ENCODE measurements around the gene ANKDD1B. TPM values are rescaled to one million over a fixed set of nuclear protein-coding genes. Genes with fewer than 3 reads are reported as not detected.

Gene ANKDD1B
- total and polyA plus RNA-seq, 2 donors (not counting 1 experiment from before 2014, with no cell fraction given) = 0.07 to 0.66 TPM

GRCh38 chr5:75612226-75612569 lies 945 bp downstream of the ANKDD1B start:
- Histone ChIP-seq H3K27ac (ENCODE audit: insufficient read depth, low read length) (no peak overlapping the region), H3K4me1 (ENCODE audit: control insufficient read depth, extremely low read depth, insufficient read depth, low read length) (no peaks in the 10 kb centered on the region), H3K4me2 (ENCODE audit: extremely low read depth, insufficient read depth, low read length) (peak overlapping the region; percentile 91), H4K20me1 (ENCODE audit: control insufficient read depth, extremely low read depth, insufficient read depth, low read length) (no peaks in the 10 kb centered on the region), H3K36me3 (ENCODE audit: control insufficient read depth, insufficient read depth, low read length) (no peaks in the 10 kb centered on the region), H3K27me3 (ENCODE audit: control insufficient read depth, insufficient read depth, low read length) (no peaks in the 10 kb centered on the region), H3K4me3 (replicated peaks in 1 of 4; ENCODE audit: control extremely low read depth in 1 of 4, insufficient read depth in 1 of 4, low read depth in 3 of 4, low read length in 4 of 4) (peak overlapping the region in 2 of 4 experiments; percentile 70 to 71), H3K9ac (ENCODE audit: insufficient read depth, low read length) (no peak overlapping the region), H3K79me2 (ENCODE audit: control insufficient read depth, insufficient read depth, low read length) (no peaks in the 10 kb centered on the region), H2AFZ (ENCODE audit: low read length) (no peak overlapping the region), H3K9me3 (ENCODE audit: control insufficient read depth, insufficient read depth, low read depth, low read length) (no peaks in the 10 kb centered on the region)
- TF ChIP-seq EZH2 (IDR thresholded peaks at IDR 0.05; ENCODE audit: low read length, missing control alignments) = no peak
- TF ChIP-seq CTCF (conservative IDR thresholded peaks at IDR 0.05 in 1 of 2, IDR thresholded peaks at IDR 0.05 in 1 of 2; ENCODE audit: low read depth in 1 of 2, low read length in 2 of 2) = no peak
- DNase-seq (ENCODE audit: low read depth in 2 of 2) = no peak

- Histone ChIP-seq H4K20me1 (ENCODE audit: control insufficient read depth, extremely low read depth, insufficient read depth, low read length) (no peaks in the 10 kb centered on the region), H3K79me2 (ENCODE audit: control insufficient read depth, insufficient read depth, low read length) (no peaks in the 10 kb centered on the region), H3K4me3 (replicated peaks in 1 of 4; ENCODE audit: control extremely low read depth in 1 of 4, insufficient read depth in 1 of 4, low read depth in 3 of 4, low read length in 4 of 4) (no peak overlapping the region), H3K27ac (ENCODE audit: insufficient read depth, low read length) (no peak overlapping the region), H3K27me3 (ENCODE audit: control insufficient read depth, insufficient read depth, low read length) (no peaks in the 10 kb centered on the region), H3K9me3 (ENCODE audit: control insufficient read depth, insufficient read depth, low read depth, low read length) (no peaks in the 10 kb centered on the region), H3K4me2 (ENCODE audit: extremely low read depth, insufficient read depth, low read length) (no peak overlapping the region), H3K9ac (ENCODE audit: insufficient read depth, low read length) (no peak overlapping the region), H2AFZ (ENCODE audit: low read length) (no peak overlapping the region), H3K4me1 (ENCODE audit: control insufficient read depth, extremely low read depth, insufficient read depth, low read length) (peaks cover 3% of the 10 kb centered on the region), H3K36me3 (ENCODE audit: control insufficient read depth, insufficient read depth, low read length) (no peaks in the 10 kb centered on the region)
- TF ChIP-seq CTCF (conservative IDR thresholded peaks at IDR 0.05 in 1 of 2, IDR thresholded peaks at IDR 0.05 in 1 of 2; ENCODE audit: low read depth in 1 of 2, low read length in 2 of 2) (no peak), EZH2 (IDR thresholded peaks at IDR 0.05; ENCODE audit: low read length, missing control alignments) (no peak)
- no peak for DNase-seq (ENCODE audit: low read depth in 2 of 2)
Observed at GRCh38 chr5:75612901-75613300, 1.6 kb downstream of the ANKDD1B start.

GRCh38 chr5:75614176-75614575 lies 2.9 kb downstream of the ANKDD1B start:
- H3K79me2 ChIP-seq (ENCODE audit: control insufficient read depth, insufficient read depth, low read length) = no peaks in the 10 kb centered on the region
- no peaks in the 10 kb centered on the region for H3K27me3 ChIP-seq (ENCODE audit: control insufficient read depth, insufficient read depth, low read length)
- no peak overlapping the region for H3K27ac ChIP-seq (ENCODE audit: insufficient read depth, low read length)
- H3K9me3 ChIP-seq (ENCODE audit: control insufficient read depth, insufficient read depth, low read depth, low read length) = no peaks in the 10 kb centered on the region
- TF ChIP-seq CTCF (conservative IDR thresholded peaks at IDR 0.05 in 1 of 2, IDR thresholded peaks at IDR 0.05 in 1 of 2; ENCODE audit: low read depth in 1 of 2, low read length in 2 of 2) = no peak
- TF ChIP-seq EZH2 (IDR thresholded peaks at IDR 0.05; ENCODE audit: low read length, missing control alignments) = no peak
- no peak overlapping the region for H3K4me3 ChIP-seq (replicated peaks in 1 of 4; ENCODE audit: control extremely low read depth in 1 of 4, insufficient read depth in 1 of 4, low read depth in 3 of 4, low read length in 4 of 4)
- no peak overlapping the region for H2AFZ ChIP-seq (ENCODE audit: low read length)
- H3K9ac ChIP-seq (ENCODE audit: insufficient read depth, low read length) = no peak overlapping the region
- no peak overlapping the region for H3K4me2 ChIP-seq (ENCODE audit: extremely low read depth, insufficient read depth, low read length)
- H4K20me1 ChIP-seq (ENCODE audit: control insufficient read depth, extremely low read depth, insufficient read depth, low read length) = no peaks in the 10 kb centered on the region
- H3K36me3 ChIP-seq (ENCODE audit: control insufficient read depth, insufficient read depth, low read length) = no peaks in the 10 kb centered on the region
- no peak for DNase-seq (ENCODE audit: low read depth in 2 of 2)
- peaks cover 3% of the 10 kb centered on the region for H3K4me1 ChIP-seq (ENCODE audit: control insufficient read depth, extremely low read depth, insufficient read depth, low read length)

All from fibroblast of lung (primary cell).